Adrenal gland (tissue), 12 donors: ENCODE results near the gene PIGN. TPM values are rescaled to one million over a fixed set of nuclear protein-coding genes. Genes with fewer than 3 reads are reported as not detected.

Experiments
- DNase-seq, 7 donors: peaks; one replicate each; pipeline ENCODE4 v3.0.0-alpha.2; 2019 to 2020
- H3K27ac ChIP-seq, 5 donors: fragments of 200-600 bp; sonication (generic) in 4 of 5; 1 replicate in 3 of 5; 2 replicates in 2 of 5; pipeline versions ENCODE4 v1.5.1 to v1.8.0; 2016 to 2020; ENCODE audit warnings: mild to moderate bottlenecking in 1 of 5
- H3K27me3 ChIP-seq: fragments of 200-600 bp; 2 replicates; pipeline ENCODE4 v1.8.0; 2021
- H3K36me3 ChIP-seq, 2 donors: fragments of 200-600 bp; replicated peaks in 1 of 2; 1 replicate in 1 of 2; 2 replicates in 1 of 2; pipeline versions ENCODE4 v1.5.1 to v1.8.0; 2018 to 2022
- H3K4me1 ChIP-seq, 2 donors: fragments of 200-600 bp; replicated peaks in 1 of 2; 1 replicate in 1 of 2; 2 replicates in 1 of 2; pipeline versions ENCODE4 v1.5.1 to v1.8.0; 2018 to 2021
- H3K4me3 ChIP-seq, 4 donors: fragments of 200-600 bp; sonication (generic) in 3 of 4; one replicate each; pipeline ENCODE4 v1.5.1; 2016 to 2018
- H3K9me3 ChIP-seq, 3 donors: fragments of 200-600 bp; sonication (generic) in 1 of 3; replicated peaks in 1 of 3; 1 replicate in 2 of 3; 2 replicates in 1 of 3; pipeline versions ENCODE4 v1.5.1 to v1.8.0; 2016 to 2021
- CTCF ChIP-seq, 6 experiments: fragments of 450-650 bp in 4 of 6; fragments of 200-600 bp in 2 of 6; sonication (generic) in 1 of 6; IDR thresholded peaks; 1 replicate in 5 of 6; 2 replicates in 1 of 6; pipeline versions ENCODE4 v1.5.1 to v1.8.0; 2016 to 2021; ENCODE audit warnings: antibody characterized with exemption in 6 of 6, mild to moderate bottlenecking in 2 of 6, moderate library complexity in 1 of 6
- POLR2A ChIP-seq, 2 donors: fragments of 450-650 bp; IDR thresholded peaks; one replicate each; pipeline ENCODE4 v1.6.1; 2017; ENCODE audit warnings: antibody characterized with exemption in 2 of 2, mild to moderate bottlenecking in 2 of 2, moderate library complexity in 1 of 2
- WGBS, 4 donors: extraction: QIAGEN DNeasy Blood & Tissue Kit in 2 of 4; methylation state at CpG; one replicate each; pipeline versions ENCODE4 v1.1.5 to v1.1.7; 2013 to 2017; 5-methylcytosine and 5-hydroxymethylcytosine counted together
- intact Hi-C, 2 donors: fragments of 100-400 bp; cut with DNase I; formaldehyde crosslinking; loops; one replicate each; pipeline versions ENCODE4 v1.14.1 to v1.15.0; 2022 to 2023
- polyA plus RNA-seq, 3 donors: library from polyadenylated mRNA; stranded (reverse); fragments of 200-250 nt in 2 of 3; fragments of 350-450 nt in 1 of 3; fragmentation: Illumina TruSeq in 1 of 3; extraction: RNeasy Lipid Tissue Mini Kit (QIAGEN cat#74804) in 1 of 3; gene quantifications; one replicate each; pipeline ENCODE4 v1.2.3, GENCODE V29; 2013 to 2014
- total RNA-seq, 9 donors: library from RNA; depleted of rRNA in 4 of 9; stranded (reverse); fragments of >200 nt in 4 of 9; fragments of 120-200 nt in 1 of 9; fragmentation: NEBNext Ultra II Directional in 1 of 9; extraction: Animal tissue kit (Norgen Biotek cat#: 25700) in 1 of 9; gene quantifications; one replicate each; pipeline versions ENCODE4 v1.1.0 to v1.2.4, GENCODE V29; 2013 to 2023
- donor health status: healthy with polysubstance abuse.
- donor health status: Bipolar disorder and iron deficiency.
- donor health status: DM: yes; HTN: yes; CAD: no.
- donor health status: DM: no; HTN: no; CAD: no.
- donor health status: DM: no; HTN: no; CAD: no.
- donor health status: DM: yes; HTN: yes; CAD: no.

The PIGN gene
- total and polyA plus RNA-seq, 12 donors: 4.4 to 50.5 (median 21.7) TPM

- Histone ChIP-seq H3K9me3 (no peaks in the 10 kb centered on the region), H3K27ac (no peak overlapping the region), H3K4me1 (peaks cover under 1 to 8% of the 10 kb centered on the region in 2 donors), H3K27me3 (no peaks in the 10 kb centered on the region), H3K36me3 (no peaks in the 10 kb centered on the region), H3K4me3 (no peak overlapping the region)
- no peak for DNase-seq
- WGBS, 4 donors: 87 to 92% (median 90%) methylated on average over 7 of the region's 7 CpGs
- intact Hi-C loops: no loop called here
- TF ChIP-seq POLR2A (IDR thresholded peaks at IDR 0.05) (no peak), CTCF (IDR thresholded peaks at IDR 0.05) (no peak)
Observed at GRCh38 chr18:61998335-61998734, 188.5 kb downstream of the PIGN start.

GRCh38 chr18:61995618-61996017 lies 191.2 kb downstream of the PIGN start:
- no peak for TF ChIP-seq CTCF (IDR thresholded peaks at IDR 0.05)
- TF ChIP-seq POLR2A (IDR thresholded peaks at IDR 0.05): no peak
- intact Hi-C loops: no loop called here
- H3K27ac ChIP-seq: no peak overlapping the region
- H3K9me3 ChIP-seq: no peaks in the 10 kb centered on the region
- 98 to 100% (median 100%) methylated on average over 1 of the region's 1 CpG for WGBS, 4 donors
- no peak for DNase-seq
- H3K36me3 ChIP-seq: no peaks in the 10 kb centered on the region
- H3K4me1 ChIP-seq: peaks cover 14 to 26% of the 10 kb centered on the region in 2 donors
- no peaks in the 10 kb centered on the region for H3K27me3 ChIP-seq
- H3K4me3 ChIP-seq: no peak overlapping the region

GRCh38 chr18:61993831-61994230 lies 193.0 kb downstream of the PIGN start:
- 90 to 100% (median 97%) methylated on average over 1 of the region's 1 CpG for WGBS, 4 donors
- intact Hi-C loops: no loop called here

GRCh38 chr18:61992923-61993322 lies 193.9 kb downstream of the PIGN start:
- H3K36me3 ChIP-seq: no peaks in the 10 kb centered on the region
- no peak for DNase-seq
- H3K4me3 ChIP-seq: no peak overlapping the region
- TF ChIP-seq CTCF (IDR thresholded peaks at IDR 0.05) (no peak), POLR2A (IDR thresholded peaks at IDR 0.05) (no peak)
- intact Hi-C loops: no loop called here
- WGBS, 4 donors: 0 to 6% (median 4%) methylated on average over 2 of the region's 2 CpGs
- no peaks in the 10 kb centered on the region for H3K27me3 ChIP-seq
- H3K9me3 ChIP-seq: no peaks in the 10 kb centered on the region
- peaks cover 14 to 26% of the 10 kb centered on the region in 2 donors for H3K4me1 ChIP-seq
- H3K27ac ChIP-seq: peak overlapping the region in 3 of 5 donors; percentile 2 to 72 (median 71)

More at GRCh38 chr18:61993831-61994230, 193.0 kb downstream of the PIGN start:
- no peak overlapping the region for H3K4me3 ChIP-seq
- H3K36me3 ChIP-seq: no peaks in the 10 kb centered on the region
- H3K4me1 ChIP-seq: peaks cover 14 to 26% of the 10 kb centered on the region in 2 donors
- no peaks in the 10 kb centered on the region for H3K27me3 ChIP-seq
- no peak for DNase-seq
- H3K27ac ChIP-seq: no peak overlapping the region
- TF ChIP-seq CTCF (IDR thresholded peaks at IDR 0.05): no peak
- TF ChIP-seq POLR2A (IDR thresholded peaks at IDR 0.05): no peak
- H3K9me3 ChIP-seq: no peaks in the 10 kb centered on the region
